GM18499 (cell line): Measurements from ENCODE around the gene C11orf58.

Source experiments
- ATAC-seq: cut with Tn5 transposase; IDR thresholded peaks from one replicate; pipeline ENCODE4 v1.9.1; 2021; ENCODE audit warnings: moderate number of reproducible peaks; ENCODE audit not compliant: insufficient read depth, unreplicated experiment

Gene C11orf58

DNA sequence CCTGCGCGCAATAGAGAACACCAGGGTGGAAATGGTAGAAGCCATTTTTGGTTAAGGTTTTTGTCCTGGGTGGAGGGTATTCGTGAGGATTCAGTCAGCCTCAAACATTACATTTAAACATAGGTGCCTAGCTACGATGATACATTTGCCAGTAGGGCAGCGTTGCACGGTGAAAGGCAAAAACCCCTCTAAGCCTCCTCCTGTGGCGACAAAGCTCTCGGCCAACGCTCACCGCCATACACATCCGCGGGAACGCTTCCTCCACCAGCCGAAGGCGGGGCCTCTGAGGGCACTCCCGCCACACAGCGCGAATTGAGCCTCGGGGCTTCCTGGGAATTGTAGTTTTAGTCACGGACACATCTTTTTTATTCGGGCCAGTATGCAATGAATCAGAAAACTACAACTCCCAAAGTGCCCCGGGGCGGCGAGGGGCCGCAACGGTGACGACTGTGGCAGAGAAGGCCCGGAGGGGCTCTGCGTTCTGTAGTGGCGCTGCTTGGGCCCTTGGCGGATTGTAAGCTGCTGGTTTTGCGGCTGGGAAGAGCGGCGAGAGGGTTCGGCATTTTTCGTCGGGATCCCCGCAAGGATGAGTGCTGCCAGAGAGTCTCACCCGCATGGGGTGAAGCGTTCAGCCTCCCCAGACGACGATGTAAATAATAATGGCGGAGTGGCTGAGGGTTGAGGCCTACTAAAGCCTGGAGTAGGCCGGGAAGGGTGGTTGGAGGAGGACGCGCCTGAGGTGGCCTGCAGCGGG is at the start of gene C11orf58:
TSS of gene C11orf58 (plus strand) at position 455 of the 754 bp plus-strand sequence. CDS start at position 587, 132 bp downstream.
- ATAC-seq: peak; percentile 99

DNA sequence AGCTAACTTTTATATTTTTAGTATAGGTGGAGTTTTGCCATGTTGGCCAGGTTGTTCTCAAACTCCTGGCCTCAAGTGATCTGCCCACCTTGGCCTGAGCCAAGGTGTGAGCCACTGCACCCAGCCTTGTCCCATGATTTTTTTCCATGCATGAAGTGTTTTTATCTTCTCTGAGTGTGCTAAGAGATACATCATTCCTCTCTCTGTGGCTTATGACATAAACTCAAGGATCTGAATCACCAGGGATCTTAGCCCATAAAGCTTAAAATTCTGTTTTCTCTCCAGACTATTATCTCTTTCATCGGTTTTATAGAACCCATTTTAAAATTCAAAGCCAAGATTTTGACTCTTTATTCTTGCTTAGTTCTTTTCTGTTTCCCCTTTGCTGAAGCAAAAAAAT is 48.4 kb upstream of the C11orf58 start:
- ATAC-seq: no peak

DNA sequence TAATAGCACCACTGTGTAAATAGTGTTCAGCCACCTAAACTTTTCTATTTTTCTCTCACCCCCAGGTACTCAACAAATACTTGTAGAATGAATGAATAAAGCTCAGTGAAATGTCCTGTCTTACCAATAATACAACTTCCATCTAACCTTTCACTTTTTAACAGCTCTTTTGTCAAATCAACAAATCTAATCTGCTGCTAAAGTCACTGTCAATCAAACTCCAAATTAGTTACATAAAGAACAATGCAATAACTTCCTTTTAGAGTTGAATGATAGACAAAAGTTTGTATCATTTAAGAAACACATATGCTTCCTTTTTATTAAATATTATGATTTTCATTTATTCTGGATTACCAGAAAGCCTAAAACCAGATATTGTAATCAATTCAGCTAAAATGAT is 34.7 kb upstream of the C11orf58 start:
- no peak for ATAC-seq

DNA sequence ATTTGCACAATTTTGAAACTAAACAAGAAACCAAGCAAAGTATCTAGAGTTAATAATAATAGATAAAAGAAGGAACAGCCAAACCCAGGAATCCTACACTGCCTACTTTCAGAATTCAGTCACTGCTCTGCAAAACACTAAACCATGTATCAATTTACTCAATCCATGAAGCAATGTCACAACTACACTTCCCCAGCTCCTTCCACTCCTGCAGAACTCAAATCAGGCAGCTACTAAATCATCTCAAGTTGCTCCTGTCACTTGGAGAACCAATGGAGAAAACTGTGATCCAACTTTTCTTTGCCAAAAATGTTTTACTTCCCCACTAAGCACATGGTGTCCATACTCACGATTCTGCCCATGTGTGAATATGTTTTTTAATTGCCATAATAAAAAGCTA is 24.9 kb upstream of the C11orf58 start:
- no peak for ATAC-seq

DNA sequence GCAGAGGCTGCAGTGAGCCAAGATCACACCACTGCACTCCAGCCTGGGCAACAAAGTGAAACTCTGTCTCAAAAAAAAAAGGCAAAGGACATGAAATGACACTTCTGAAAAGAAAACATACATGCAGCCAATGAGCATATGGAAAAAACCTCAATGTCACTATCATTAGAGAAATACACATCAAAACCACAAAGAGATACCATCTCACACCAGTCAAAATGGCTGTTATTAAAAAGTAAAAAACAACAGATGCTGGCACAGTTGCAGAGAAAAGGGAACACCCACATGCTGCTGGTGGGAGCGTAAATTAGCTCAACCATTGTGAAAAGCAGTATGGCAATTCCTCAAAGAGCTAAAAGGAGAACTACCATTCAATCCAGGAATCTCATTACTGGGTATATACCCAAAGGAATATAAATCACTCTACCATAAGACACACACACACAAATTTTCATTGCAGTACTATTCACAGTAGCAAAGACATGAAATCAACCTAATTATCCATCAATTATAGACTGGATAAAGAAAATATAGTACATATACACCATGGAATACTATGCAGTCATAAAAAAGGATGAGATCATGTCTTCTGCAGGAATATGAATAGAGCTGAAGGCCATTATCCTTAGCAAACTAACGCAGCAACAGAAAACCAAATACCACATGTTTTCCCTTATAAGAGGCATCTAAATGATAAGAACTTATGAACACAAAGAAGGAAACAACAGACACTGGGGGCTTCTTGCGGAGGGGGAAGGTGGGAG is 15.7 kb upstream of the C11orf58 start:
- ATAC-seq: no peak

DNA sequence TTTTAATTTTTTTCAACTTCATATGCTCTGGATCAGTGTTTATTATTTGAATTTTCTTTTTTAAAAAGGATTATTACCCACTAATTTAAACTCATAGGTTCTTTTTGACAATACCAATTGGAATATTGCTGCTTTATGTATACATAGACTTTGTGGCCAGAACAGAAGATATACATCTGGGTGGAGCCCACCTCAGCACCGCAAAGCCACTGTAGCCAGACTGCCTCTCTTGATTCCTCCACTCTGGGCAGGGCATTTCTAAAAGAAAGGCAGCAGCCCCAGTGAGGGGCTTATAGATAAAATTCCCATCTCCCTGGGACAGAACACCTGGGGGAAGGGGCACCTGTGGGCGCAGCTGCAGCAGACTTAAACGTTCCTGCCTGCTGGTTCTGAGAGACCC is 10.6 kb upstream of the C11orf58 start:
- no peak for ATAC-seq

DNA sequence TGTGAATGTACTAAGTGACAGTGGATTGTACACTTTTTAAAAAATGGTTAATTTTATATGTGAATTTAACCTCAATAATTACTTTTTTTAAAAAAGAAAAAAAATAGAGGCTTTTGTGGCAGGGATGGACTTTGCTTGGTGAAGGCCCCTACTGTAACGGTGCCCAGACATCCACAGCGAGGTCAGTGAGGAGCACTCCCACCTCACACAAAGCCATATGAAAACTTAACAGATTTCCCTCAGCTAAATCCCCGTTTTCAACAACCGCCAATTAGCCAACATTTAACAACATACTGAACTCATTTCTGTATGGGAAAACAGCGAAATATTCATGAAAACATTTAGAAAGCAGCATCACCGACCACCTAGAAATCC is 642 bp upstream of the C11orf58 start:
- no peak for ATAC-seq

DNA sequence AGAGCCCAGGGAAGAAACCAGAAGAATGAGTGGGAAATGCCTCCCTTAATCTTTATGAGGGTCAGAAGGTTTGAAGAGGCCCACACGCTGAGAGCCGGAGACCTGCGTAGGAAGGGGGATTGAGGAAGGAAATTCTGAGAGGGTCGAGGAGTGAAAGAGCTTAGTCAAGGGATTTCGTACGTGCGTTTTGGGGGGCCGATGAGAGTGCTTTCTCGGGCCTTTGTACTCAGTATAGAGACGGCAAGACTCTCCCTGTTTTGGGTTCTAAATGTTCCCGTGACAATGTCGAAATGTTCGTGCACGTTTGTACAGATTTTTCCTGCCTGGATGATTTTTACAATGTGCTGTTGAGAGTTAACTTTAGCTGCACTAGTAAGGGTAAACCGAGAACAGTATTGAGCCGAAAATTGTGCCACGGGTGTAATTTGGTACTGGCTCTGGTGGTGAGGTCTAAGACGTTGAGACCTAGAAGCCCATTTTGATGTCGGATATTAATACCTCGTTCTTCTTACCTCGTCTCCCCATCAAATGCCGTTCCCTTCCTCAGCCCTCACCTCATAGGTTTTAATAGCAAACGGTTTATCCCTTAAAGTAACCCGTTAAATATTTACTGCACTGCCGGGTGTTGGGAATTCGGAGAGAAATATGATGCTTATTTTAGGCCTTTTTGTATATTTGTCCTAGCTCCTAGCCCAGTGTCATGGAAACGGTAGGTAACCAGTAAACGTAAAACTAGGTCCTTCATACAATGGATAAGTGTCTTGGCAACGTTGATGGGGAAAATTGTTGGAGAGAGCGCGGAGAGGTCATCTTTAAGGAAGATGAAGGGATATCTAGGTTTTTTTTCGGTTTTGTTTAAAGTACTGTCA is 734 bp downstream of the C11orf58 start:
- ATAC-seq: no peak

DNA sequence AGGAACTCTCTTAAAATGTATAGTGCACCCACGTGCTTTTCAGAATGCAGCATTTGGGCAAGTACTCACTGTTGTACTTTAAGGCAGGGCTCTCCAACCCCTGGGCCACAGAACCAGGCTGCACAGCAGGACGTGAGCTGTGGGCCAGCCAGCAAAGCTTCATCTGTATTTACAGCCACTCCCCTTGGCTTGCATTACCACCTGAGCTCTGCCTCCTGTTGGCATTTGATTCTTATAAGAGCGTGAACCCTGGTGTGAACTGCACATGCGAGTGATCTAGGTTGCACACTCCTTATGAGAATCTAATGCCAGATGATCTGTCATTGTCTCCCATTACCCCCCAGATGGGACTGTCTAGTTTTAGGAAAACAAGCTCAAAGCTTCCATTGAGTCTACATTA is 3.0 kb downstream of the C11orf58 start:
- no peak for ATAC-seq

DNA sequence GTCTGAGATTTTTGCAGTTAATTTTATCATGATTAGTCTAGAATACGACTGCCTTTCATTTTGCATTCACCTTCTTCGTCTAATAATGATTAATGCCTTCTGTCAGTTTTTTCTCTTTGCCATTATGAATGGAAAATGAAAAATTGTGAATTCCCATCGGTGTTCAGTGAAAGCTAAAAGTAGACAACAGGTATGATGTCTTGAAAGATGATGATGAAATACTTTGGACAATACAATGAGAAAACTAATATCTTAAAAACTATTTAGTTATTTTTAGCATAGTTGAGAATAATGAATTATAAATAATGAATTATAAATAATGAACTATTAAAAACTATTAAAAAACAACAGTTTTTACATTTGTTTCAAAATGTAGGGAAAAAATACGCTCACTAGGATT is 5.0 kb downstream of the C11orf58 start:
- no peak for ATAC-seq

DNA sequence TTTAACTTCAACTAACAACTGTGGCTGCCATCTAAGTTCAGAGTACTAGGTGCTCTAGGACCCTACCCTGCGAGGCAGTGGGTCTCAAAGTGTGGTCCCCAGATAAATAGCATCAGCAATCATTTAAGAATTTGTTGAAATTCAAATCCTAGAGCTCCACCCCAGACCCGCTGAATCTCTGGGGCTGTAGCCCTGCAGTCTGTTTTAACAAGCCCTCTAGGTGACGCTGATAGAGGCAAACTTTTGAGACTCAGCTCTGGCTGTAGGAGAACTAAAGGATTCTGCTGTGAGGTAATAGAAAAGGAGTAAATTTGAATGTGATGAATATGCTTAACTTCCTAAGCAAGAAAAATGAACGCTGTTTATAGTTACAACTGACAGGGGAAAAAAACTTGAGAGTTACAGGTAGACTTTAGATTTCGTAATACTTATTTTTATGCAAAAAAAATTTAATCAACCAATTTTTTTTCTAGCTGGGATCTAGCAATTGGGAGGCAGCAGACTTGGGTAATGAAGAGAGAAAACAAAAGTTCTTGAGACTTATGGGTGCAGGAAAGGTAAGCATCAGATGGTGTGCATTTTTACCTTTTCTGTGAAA is 5.8 kb downstream of the C11orf58 start:
- no peak for ATAC-seq

DNA sequence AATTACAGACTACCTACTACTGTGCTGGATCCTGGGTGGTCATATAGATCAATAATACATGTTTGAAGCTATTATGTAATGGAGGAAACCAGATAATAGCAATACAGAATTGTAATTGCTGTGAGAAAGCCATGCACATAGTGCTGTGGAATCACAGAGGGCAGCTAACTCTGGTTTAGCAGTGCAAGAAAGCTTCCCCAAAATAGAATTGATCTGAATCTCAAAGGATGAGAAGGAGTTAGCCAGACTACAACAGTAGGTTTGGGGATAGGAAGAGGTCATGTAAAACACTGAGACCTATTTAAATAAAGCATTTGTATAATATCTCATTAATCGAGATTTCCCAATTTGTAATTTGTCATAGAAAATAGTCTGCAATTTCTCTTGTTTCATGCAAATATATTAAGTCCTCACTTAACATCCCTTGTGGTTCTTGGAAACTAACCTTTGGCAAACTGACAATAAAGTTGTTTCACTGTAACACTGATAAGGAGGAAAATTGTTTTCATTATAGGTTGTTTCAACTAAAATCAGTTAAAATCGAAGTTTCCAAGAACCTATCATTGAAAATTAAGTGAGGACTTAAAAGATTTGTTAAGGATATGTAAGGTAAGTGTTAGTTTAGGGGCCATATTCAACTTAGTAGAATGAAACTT is 7.6 kb downstream of the C11orf58 start:
- no peak for ATAC-seq

DNA sequence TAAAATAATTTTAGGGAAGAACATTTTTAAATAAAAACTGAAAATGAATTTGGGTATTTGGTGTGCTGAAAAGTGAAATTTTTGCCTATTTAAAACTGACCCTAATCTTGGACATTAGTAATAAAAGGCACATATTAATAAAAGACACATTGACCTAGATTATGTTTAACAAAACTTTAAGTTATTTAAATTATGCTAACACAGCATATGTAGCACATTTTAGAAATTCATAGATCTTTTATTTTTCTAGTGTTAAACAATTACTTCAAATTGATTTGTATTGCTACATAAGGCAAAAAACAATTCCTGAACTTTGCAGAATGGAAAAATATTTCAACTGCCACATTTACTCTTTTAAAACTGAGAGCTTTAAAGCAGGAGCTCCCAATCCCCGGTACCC is 10.6 kb downstream of the C11orf58 start:
- no peak for ATAC-seq

DNA sequence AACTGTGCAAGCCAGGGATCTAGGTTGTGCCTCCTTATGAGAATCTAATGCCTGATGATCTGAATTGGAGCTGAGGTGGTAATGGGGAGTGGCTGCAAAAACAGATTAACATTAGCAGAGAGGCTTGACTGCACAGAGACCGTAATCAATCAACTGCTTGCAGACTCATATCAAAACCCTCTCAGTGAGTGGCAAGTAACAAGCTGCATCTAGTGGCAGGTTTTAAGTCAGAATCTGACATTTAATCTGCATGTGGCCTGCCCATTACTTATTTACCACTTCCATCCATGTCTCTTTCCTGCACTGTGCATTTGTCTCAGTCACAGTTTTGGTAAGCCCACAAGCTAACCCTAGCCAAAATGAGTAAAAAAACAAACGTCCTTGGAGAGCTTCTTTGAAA is 11.2 kb downstream of the C11orf58 start:
- no peak for ATAC-seq

DNA sequence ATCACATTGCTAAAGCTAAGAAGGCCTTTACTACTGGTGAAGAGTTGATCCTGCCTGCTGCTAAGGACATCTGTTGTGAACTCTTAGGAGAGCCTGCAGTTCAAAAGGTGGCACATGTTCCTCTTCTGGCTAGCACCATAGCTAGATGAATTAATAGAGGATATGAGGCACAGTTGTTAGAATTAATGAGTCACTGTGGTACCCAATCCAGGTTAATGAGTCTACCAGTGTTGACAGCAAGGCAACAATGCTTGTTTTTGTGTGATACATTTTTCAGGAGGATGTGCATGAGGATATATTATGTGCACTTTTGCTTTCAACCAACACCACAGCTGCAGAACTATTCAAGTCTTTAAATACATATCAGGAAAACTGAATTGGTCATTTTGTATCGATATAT is 12.0 kb downstream of the C11orf58 start:
- ATAC-seq: no peak

DNA sequence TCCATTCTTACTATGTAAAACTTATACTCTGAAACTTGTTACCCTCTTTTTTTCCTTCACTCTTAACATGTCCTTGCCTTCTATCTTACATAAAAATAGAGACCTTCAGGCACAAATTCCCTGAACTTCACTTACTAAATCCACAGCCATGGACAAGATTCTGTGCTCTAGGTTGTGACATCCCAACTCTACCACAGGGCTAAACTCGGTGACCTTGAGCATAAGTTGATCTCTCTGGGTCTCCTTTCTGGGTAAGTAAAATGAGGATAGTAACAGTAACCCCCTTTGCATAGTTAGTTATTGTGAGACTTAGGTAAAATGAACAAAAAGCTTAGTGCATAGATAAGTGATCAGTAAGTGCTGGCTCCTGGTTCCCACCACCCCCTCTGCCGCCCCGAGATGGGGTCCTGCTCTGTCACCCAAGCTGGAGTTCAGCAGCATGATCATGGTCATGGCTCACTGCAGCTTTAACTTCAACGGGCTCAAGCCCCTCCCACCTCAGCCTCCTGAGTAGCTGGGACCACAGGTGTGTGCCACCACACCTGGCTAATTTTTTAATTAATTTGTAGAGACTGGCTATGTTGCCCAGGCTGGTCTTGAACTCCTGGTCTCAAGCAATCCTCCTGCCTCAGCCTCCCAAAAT is 20.1 kb downstream of the C11orf58 start:
- ATAC-seq: no peak

DNA sequence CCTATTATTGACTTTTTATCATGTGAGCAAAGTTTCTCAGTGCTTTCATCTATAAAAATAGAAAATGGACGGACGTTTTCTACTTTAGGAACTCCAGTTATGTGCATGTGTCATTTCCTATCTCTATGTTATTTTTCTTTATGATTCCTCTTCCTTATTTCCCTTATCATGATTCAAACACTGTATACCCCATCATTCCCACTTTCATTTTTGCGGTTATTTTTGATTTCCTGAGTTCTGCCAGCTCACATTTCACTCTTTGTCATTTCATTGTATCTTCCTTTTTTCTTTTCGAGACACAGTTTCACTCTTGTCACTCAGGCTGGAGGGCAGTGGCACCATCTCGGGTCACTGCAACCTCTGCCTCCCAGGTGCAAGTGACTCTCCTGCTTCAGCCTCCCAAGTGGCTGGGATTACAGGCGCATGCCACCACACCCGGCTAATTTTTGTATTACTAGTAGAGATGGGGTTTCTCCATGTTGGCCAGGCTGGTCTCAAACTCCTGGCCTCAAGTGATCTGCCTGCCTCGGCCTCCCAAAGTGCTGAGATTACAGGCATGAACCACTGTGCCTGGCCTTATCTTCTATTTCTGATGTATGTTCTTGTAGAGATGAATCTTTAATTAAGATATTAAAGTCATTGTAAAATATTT is 21.5 kb downstream of the C11orf58 start:
- no peak for ATAC-seq

DNA sequence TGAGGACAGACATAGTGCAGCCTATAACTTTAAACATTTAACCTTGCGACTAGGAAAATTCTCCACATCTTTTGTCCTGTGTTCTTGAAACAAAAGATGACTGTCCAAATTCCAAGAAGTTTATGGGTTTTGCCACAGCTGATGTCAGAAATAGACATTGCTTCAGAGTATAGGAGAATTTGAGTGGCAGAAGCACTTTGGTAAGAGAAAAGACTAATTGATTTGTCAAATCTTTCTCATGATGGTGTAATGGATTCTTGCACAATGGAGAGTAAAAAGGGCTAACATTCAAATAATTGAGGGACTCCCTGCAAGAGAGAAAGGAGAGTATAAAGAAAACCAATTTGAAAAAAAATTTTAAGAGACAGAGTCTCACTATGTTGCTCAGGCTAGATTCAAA is 25.3 kb downstream of the C11orf58 start:
- ATAC-seq: no peak

DNA sequence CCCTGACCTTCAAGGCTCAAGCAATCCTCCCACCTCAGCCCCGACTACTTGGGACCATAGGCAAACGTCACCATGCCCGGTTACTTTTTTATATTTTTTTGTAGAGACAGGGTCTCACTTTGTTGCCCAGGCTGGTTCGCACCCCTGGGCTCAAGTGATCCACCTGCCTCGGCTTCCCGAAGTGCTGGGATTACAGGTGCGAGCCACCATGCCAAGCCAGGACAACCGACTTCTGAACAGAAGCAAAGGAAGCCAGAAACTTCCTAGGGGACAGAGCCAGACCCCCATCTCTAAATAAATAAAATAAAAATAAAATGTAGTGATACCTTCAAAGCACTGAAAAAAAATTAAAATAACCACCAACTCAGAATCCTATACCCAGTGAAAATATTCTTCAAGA is 26.4 kb downstream of the C11orf58 start:
- no peak for ATAC-seq
